Suprapubic skin (tissue), 3 donors: ENCODE data around the gene SP7.

Experiments
- POLR2A ChIP-seq, 2 donors: fragments of 450-650 bp; IDR thresholded peaks; one replicate each; pipeline ENCODE4 v1.6.1; 2017; ENCODE audit warnings: antibody characterized with exemption in 2 of 2, mild to moderate bottlenecking in 2 of 2, moderate library complexity in 2 of 2
- TF ChIP-seq, protein P1 (sequence below), 2 donors: fragments of 200-600 bp in 1 of 2; fragments of 450-650 bp in 1 of 2; sonication (generic) in 1 of 2; IDR thresholded peaks; one replicate each; pipeline ENCODE4 v1.5.1; 2016 to 2019; ENCODE audit warnings: antibody characterized with exemption in 2 of 2, mild to moderate bottlenecking in 1 of 2, moderate library complexity in 1 of 2

DNA sequence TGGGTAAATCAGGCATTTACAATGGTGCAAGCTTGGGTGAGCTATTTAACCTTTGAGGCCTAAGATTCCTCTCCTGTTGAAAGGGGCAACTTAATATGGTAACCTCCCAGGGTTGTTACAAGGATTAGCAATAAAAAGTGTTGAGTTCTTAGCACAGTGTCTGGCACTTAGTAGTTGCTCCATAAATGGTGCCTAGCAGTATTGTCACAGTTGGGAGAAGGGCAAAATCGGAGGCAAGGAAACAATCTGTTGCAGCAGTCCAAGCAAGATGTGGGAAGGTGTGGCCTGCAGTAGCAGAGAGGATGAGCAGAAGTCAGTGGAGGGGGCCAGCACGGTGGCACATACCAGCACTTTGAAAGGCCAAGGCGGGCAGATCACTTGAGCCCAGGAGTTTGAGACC is 7.3 kb upstream of the SP7 start:
- TF ChIP-seq, protein P1, sequence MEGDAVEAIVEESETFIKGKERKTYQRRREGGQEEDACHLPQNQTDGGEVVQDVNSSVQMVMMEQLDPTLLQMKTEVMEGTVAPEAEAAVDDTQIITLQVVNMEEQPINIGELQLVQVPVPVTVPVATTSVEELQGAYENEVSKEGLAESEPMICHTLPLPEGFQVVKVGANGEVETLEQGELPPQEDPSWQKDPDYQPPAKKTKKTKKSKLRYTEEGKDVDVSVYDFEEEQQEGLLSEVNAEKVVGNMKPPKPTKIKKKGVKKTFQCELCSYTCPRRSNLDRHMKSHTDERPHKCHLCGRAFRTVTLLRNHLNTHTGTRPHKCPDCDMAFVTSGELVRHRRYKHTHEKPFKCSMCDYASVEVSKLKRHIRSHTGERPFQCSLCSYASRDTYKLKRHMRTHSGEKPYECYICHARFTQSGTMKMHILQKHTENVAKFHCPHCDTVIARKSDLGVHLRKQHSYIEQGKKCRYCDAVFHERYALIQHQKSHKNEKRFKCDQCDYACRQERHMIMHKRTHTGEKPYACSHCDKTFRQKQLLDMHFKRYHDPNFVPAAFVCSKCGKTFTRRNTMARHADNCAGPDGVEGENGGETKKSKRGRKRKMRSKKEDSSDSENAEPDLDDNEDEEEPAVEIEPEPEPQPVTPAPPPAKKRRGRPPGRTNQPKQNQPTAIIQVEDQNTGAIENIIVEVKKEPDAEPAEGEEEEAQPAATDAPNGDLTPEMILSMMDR (IDR thresholded peaks at IDR 0.05) = no peak
- TF ChIP-seq POLR2A (IDR thresholded peaks at IDR 0.05) = no peak
